SHP77 (cell line): ENCODE data around the gene GPR137.

ENCODE experiments used
- DNase-seq, 2 experiments: peaks; one replicate each; lab custom pipeline; 2025; lab: John Stamatoyannopoulos, UW

Gene GPR137

DNA sequence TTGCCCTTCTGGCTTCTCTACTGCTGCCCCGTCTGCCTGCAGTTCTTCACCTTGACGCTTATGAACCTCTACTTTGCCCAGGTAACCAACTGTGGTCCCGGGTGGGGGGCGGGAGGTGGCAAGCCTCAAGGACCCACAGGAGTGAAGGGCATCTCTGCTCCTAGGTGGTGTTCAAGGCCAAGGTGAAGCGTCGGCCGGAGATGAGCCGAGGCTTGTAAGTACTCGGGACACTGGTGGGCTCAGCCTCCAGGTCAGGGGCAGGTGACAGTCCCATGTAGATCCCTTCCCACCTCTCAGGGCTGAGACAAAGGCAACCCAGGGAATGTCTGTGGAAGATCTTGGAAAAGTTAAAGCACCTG is 1.1 kb downstream of the GPR137 start:
- DNase-seq: no peak

DNA sequence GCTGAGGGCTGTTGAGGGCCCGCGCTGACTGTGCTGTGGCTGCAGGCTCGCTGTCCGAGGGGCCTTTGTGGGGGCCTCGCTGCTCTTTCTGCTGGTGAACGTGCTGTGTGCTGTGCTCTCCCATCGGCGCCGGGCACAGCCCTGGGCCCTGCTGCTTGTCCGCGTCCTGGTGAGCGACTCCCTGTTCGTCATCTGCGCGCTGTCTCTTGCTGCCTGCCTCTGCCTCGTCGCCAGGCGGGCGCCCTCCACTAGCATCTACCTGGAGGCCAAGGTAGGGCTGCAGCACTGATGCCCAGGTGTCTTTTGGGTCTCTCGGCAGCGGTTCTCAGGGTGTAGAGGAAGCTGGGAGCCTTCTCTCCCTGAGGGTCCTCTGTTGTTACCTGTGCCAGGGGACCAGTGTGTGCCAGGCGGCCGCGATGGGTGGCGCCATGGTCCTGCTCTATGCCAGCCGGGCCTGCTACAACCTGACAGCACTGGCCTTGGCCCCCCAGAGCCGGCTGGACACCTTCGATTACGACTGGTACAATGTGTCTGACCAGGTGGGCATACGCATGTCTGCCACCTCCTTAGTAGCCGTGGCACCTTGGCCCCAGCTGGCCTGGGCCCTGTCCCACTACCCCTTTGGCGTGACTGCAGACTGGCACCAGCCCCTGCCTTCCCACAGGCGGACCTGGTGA is 2.2 kb downstream of the GPR137 start:
- no peak for DNase-seq

DNA sequence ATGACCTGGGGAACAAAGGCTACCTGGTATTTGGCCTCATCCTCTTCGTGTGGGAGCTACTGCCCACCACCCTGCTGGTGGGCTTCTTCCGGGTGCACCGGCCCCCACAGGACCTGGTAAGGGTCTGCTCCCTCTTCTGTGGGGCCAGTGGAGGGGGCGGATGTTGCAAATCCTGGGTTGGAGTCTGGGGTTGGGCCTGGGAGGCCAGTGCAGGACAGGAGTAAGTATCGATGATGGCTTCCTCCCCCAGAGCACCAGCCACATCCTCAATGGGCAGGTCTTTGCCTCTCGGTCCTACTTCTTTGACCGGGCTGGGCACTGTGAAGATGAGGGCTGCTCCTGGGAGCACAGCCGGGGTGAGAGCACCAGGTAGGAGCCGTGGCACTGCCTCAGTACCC is 2.7 kb downstream of the GPR137 start:
- no peak for DNase-seq

DNA sequence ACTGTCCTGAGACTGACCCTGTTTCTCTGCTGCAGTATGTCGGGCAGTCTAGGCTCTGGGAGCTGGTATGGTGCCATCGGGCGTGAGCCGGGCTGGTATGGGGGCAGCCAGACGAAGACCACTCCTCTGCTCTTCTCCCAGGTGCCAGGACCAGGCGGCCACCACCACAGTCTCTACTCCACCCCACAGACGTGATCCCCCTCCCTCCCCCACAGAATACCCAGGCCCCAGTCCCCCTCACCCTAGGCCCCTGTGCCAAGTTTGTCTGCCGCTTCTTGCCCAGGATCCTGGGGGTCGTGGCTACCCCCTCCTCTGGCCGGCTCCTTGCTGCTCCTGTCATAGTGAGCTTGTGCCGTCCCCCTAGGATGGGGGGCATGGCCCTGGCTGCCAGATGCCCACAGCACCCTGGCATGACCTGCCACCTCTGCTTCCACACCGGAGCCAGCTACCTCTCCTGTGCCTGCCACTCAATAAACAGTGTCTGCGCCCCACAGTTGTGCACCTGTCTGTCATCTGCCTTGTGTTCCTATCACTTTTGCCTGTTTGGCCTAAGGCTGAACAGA is 3.4 kb downstream of the GPR137 start:
- no peak for DNase-seq

DNA sequence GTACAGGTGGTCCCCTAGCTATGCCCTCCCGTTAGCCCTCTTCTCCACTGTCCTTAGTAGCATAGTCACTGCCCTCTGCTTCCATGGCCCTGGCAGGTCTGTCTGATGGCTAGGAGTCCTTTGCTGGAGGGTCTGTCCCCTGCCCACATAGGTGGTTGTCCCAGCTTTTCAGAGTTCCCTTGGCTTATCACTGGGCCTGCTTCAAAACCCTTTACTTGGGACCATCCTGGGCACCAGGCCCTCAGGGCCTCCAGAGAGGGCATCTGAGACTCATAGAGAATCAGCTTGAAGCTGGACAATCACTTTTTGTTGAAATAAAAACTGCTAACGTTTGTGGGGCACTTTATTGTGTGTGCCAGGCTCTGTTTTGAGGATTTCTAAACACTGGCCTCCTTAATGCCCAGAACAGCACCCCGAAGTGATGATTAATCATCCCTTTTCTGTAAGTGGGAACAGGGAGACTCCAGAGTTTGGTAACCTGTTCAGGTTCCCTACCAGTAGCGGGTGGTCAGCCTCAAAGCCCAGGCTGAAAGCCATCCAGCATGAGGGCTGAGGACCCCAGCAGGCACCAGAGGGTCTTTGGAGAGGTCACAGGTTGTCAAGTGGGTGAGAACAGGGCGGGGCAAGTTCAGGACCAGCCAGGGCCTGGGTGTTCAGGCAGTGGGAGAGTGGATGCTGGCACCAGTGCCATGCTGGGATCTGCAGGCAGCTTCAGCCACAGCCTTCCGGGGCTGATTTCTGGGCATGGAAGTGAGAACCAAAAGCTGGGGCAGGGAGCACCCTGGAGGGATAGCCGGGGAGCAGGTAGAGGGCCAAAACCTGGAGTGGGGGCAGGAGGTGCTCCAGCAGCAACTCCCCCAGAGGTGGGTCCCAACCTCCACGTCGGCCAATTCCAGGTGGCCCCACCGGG is 5.0 kb downstream of the GPR137 start:
- DNase-seq: no peak

DNA sequence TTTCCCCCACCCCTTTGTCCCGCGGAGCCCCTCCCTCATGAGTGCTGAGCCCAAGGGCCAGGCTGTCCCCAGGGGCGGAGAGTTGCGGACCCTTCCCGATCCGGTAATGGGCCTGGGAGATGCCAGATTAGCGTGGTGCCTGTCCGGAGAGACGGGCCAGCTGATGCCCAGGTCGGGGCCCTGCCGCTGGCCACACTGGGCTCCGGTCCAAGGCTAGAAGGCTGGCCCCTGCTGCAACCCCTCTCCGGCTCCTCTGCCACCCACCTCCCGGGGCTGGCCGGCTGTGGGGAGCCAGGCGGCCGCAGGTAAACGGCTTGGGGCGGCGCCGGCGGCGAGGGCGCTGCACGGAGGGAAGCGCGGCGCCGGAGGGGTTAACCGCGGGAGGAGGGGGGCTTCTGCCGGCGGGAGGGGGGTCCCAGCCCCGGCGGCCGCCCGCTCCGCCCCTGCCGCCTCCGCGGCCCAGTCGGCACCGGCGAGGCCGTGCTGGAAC is 5.7 kb downstream of the GPR137 start, which contains the start of gene KCNK4:
Gene KCNK4 (plus strand): TSS at position 41 of the 490 bp plus-strand sequence. CDS start 1,717 bp downstream, outside the sequence.
- no peak for DNase-seq

DNA sequence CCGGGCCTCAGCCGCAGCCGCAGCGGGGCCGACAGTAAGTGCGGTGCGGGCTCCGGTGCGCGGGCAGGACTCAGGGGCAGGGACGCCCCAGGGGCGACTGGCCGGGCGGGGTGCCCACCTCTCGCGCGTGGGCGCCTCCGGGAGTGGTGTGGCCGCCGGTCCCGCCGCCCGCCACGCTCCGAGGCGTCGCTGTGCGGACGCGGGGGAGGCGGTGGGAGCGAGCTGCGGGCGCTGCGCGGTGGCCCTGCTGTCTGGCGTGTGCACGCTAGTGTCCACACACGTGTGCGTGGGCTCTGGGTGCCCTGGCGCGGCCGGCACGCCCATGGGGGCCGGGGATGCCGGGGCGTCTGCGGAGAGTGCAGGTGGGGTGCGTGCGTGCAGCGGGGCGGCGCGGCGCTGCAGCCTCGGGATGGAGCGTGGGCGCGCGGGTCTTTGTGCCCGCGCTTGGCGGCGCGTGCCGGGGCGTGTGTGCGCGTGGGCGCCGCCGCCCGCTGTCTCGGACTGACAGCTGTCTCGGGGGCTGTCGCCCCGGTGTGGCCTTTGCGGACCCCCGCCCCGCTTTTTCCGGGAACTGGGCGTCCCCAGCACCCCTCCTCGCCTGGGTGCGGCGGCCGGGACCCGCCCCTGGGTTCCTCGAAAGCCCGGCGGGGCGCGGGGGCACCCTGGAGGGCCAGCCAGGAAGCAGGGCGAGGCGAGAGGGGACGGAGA is 6.3 kb downstream of the GPR137 start:
- no peak for DNase-seq

DNA sequence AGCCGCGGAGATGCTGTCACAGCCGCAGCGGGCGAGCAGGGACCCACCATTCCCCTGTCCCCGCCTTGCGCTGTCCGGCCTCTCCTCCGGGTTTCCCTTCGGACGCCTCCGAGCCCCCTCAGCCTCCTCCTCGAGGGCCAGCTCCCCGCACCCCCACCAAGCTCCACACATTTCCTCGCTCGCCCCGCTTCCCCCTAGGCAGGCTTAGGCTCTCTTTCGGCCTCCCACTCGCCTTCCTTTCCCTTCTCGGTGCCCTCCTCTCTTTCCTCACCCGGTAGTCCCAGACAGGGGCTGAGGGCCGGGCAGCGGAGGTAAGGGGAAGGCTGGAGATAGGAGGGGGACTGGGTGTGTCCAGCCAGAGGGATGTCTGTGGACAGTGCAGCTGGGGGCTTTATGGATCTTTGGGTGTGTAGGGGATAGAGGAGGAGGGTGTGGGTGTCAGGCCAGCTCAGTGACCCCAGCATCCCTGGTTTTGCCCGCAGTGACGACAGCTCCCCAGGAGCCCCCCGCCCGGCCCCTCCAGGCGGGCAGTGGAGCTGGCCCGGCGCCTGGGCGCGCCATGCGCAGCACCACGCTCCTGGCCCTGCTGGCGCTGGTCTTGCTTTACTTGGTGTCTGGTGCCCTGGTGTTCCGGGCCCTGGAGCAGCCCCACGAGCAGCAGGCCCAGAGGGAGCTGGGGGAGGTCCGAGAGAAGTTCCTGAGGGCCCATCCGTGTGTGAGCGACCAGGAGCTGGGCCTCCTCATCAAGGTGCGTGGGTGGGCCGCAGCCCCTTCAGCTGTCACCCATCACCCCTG is 7.0 kb downstream of the GPR137 start:
- no peak for DNase-seq

DNA sequence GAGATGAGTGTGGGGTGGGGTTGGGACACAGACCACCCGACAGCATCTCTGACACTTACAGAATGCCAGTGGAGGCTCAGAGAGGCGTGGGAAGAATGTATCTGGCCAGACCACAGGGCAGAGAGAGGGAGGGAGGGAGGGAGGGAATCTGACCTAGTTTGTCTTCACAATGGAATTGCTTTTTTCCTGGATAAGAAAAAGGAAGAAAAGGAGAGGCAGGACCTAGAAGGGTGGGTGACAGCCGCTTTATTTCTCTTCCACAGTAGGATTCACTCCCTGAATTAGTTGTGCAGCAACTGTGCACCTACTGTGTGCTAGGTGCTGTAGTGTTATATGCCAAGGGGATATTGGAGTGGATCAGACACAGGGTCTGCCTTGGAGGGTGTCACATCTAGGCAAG is 9.1 kb downstream of the GPR137 start:
- DNase-seq: no peak

DNA sequence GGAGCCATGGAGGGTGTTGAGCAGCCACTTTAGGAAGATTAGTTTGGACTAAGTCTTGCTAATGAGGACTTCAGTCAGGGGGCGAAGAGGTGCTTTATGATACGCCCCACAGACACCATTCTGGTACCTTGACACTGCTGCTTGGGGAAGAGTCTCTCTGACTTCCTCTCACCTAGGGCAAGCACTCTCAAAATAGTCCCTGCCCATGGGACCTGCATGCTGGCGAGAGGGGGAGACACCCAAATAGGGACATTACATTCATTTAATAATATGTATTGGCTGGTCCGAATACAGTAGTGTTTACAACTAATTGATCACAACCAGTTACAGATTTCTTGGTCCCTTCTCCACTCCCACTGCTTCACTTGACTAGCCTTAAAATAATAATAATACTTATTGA is 10.1 kb downstream of the GPR137 start:
- DNase-seq: no peak

DNA sequence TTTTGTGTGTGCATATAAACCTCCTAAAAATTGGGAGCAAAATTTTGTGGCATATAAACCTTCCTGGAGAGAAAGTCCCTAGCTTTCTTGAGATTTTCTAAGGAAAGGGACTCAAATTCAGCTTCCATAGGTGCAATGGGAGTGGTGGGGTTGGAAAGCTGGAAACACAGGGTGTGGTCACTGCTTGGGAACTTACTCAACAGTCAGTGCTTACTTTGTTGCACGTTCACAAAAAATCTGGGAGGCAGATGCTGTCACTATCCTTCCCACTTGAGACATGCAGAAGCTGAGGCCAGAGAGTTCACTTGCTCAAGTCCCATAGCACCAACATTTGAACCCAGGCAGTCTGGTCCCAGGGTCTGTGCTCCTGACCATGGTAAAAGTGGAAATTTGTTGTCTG is 10.6 kb downstream of the GPR137 start:
- no peak for DNase-seq

DNA sequence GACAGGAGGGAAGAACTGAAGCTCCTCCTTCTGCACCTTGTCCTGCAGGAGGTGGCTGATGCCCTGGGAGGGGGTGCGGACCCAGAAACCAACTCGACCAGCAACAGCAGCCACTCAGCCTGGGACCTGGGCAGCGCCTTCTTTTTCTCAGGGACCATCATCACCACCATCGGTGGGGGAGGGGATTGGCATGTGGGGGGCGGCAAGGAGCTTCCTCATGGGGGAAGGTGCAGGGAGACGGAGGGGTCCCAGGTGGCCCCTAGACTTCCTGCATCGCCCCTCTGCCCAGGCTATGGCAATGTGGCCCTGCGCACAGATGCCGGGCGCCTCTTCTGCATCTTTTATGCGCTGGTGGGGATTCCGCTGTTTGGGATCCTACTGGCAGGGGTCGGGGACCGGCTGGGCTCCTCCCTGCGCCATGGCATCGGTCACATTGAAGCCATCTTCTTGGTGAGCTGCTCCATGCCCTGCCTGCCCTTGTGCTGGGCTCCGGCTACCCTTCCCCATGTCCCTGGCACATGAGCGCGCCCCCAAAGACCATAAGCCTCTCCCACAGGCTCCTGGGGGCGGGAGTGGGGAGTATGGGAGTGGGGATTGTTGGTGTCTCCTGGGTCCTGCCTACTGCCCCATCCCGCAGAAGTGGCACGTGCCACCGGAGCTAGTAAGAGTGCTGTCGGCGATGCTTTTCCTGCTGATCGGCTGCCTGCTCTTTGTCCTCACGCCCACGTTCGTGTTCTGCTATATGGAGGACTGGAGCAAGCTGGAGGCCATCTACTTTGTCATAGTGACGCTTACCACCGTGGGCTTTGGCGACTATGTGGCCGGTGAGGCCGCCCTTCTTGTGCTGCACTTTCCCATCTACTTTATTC is 11.4 kb downstream of the GPR137 start:
- DNase-seq: no peak

DNA sequence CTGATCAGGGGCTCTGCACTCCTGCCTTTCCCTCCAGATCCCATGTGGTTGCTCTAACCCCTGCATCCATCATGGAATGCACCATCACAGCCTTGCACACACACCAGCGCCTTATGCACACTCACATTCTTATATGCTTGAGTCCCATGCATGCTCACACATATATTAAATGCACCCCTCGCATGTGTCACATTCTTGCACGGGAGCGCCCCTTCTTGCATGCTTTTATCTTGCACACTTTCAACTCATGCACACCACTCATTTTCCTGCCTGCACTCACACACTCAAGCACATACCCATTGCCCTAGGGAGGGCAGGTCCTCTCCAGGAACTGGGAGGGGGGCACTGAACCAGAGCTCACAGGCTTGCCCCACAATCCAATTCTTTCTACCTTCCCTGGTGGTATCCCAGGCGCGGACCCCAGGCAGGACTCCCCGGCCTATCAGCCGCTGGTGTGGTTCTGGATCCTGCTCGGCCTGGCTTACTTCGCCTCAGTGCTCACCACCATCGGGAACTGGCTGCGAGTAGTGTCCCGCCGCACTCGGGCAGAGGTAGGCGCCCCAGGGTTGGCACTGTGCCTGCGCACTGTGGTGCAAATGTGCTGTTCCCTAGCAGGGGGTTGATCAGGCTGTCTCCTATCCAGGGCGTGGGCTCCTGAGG is 12.2 kb downstream of the GPR137 start:
- DNase-seq: no peak

DNA sequence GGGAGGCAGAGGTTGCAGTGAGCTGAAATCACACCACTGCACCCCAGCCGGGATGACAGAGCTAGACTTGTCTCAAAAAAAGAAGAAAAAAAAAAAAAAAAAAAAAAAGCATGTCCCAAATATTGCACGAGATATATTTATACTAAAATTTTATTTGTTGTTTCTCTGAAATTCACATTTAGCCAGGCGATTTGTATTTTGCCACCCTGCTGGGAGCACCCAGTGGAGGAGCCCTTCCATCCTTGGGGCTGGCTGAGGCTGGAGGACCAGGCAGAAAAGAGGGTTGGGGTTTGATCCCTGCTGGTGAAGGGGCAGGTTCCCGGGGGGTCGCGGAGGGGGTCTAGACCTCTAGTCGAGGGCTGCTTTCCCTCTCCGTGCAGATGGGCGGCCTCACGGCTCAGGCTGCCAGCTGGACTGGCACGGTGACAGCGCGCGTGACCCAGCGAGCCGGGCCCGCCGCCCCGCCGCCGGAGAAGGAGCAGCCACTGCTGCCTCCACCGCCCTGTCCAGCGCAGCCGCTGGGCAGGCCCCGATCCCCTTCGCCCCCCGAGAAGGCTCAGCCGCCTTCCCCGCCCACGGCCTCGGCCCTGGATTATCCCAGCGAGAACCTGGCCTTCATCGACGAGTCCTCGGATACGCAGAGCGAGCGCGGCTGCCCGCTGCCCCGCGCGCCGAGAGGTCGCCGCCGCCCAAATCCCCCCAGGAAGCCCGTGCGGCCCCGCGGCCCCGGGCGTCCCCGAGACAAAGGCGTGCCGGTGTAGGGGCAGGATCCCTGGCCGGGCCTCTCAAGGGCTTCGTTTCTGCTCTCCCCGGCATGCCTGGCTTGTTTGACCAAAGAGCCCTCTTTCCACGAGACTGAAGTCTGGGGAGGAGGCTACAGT is 13.6 kb downstream of the GPR137 start:
- peak in 1 of 2 experiments; percentile 36 for DNase-seq

DNA sequence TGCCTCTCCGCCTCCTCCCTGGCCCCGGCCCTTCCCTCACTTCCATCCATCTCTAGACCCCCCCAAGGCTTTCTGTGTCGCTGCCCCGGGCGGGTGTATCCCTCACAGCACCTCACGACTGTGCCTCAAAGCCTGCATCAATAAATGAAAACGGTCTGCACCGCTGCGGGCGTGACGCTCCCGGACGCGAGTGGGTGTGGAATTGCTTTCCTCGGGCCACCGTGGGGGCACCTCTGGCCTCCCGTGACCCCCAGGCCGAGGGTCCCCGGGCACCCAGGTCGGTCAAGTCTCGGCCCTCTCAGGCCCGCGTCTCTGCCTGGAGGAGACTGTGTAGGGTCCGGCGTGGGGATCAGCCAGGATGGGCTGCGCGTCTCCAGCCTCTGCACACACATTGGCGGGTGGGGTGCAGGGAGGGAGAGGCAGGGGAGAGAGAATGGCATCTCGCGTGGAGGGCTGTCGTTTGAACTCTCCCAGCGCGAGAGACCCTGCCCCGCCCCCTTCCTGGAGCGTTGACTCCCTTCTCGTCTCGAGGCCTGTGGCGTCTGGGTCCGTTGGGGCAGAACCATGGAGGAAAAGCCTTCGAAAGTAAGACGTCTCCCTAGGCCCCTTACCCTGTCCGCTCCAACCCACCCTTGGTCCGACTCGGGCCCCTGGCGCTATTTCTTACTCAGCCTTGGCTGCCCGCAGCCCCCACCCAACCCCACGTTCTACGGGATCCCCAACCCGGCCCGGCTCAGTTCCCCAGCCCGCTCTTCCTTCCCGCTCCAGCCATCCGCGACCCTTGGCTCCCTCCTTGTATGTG is 14.4 kb downstream of the GPR137 start, which contains the start of gene CATSPERZ:
Gene CATSPERZ (plus strand): TSS at position 512 of the 802 bp plus-strand sequence. CDS start 53 bp downstream, at position 565.
- DNase-seq: no peak

DNA sequence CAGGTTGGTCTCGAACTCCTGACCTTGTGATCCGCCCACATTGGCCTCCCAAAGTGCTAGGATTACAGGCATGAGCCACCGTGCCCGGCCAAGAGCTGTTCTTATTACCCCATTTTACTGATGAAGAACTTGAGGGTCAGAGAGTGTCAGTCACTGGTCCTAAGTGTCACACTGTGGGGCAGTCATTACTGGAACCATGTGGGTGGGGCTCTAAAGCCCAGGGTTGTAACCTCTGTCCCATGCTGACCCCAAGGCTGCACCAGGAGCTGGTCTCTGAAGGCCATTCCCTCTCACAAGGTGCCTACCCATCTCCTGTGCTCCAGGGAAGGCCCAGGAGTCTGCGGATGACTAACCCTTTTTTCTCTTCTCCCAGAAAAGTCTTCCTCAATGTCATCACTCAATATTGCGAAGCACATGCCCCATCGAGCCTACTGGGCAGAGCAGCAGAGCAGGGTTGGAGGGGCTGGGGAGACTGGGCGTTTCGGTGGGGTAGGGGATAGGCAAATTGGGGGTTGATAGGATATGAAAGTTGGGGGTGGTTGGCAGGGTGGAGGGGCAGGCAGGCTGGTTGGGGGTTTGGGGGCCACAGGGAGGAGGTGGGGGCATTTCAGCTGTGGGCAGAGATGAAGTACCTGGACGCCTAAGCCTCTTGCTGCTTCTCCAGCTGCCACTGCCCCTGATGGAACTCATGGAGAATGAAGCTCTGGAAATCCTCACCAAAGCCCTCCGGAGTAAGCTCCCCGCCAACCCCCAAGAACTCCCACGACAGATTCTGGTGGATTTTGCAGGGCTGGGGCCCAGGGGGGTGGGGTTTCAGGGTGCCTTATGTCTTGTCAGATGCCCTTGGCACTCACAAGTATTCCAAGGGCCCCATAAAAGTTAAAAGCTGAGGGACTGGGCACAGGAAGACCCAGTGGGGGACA is 17.7 kb downstream of the GPR137 start:
- DNase-seq: no peak

DNA sequence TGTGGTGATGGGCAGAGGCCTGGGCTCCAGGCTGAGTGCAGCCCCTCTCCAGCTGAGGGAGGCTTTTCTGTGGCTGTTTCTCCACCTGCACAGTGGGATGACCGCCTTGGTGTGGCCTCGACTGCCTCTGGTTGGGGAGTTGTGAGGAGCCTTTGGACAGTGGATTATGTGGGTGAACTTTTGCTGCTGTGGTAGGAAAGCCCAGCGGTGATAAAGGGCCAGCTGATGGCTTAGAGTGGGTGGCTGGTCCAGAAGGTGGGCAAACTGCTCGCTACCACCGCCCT is 18.3 kb downstream of the GPR137 start:
- DNase-seq: no peak
